GM12878 (cell line): Measurements from ENCODE around the gene HIVEP3. TPM values are rescaled to one million over a fixed set of nuclear protein-coding genes. Genes with fewer than 3 reads are reported as not detected.

Experiments
- ATAC-seq: fragments of 200-7000 bp; cut with Tn5 transposase; 3 replicates; pipeline ENCODE4 v1.9.1; 2020; ENCODE audit warnings: mild to moderate bottlenecking, moderate library complexity
- BruUV-seq: library from RNA; stranded (reverse); fragments of 400-500 nt; replicated peaks from 2 replicates; lab custom pipeline; 2021; lab: Mats Ljungman, UMichigan
- CTCF ChIA-PET: fragments of 300-600 bp; sonication (Branson Sonifier 250); formaldehyde crosslinking; extraction: SDS; loops from one replicate; lab custom pipeline; 2021; ENCODE audit warnings: inconsistent platforms; lab: Yijun Ruan, JAX
- POLR2A ChIA-PET: fragments of 350-600 bp; formaldehyde crosslinking; extraction: SDS; loops from one replicate; lab custom pipeline; 2021; ENCODE audit warnings: inconsistent platforms; lab: Charles Lee
- RAD21 ChIA-PET: fragments of 300-600 bp; sonication (Branson Sonifier 250); formaldehyde crosslinking; loops from one replicate; lab custom pipeline; 2023; ENCODE audit warnings: antibody characterized with exemption; ENCODE audit not compliant: unreplicated experiment; lab: Charles Lee
- SMC1A ChIA-PET: fragments of 300-600 bp; sonication (Branson Sonifier 250); formaldehyde crosslinking; loops from one replicate; lab custom pipeline; 2023; ENCODE audit not compliant: unreplicated experiment, uncharacterized antibody; lab: Charles Lee
- DNase-seq: peaks from one replicate; pipeline ENCODE4 v3.0.0-alpha.2; 2011; ENCODE audit warnings: low read depth, low spot score
- FAIRE-seq: peaks from 3 replicates; lab custom pipeline; 2011; peaks lifted over from hg19 to GRCh38; lab: Jason Lieb, UNC
- H2AFZ ChIP-seq: 2 replicates; pipeline ENCODE4 v1.6.0; 2011; ENCODE audit warnings: low read depth, low read length, control low read depth; ENCODE audit not compliant: control insufficient read depth
- H3K27ac ChIP-seq: 2 replicates; pipeline ENCODE4 v1.5.1; 2011; ENCODE audit warnings: control low read depth; ENCODE audit not compliant: control insufficient read depth, insufficient read depth
- H3K27me3 ChIP-seq, 2 experiments: replicated peaks in 1 of 2; 2 replicates each; pipeline versions ENCODE4 v1.6.0 to v1.6.1; 2011; ENCODE audit warnings: low read length in 1 of 2; ENCODE audit not compliant: control insufficient read depth in 2 of 2, insufficient read depth in 2 of 2
- H3K36me3 ChIP-seq, 2 experiments: 2 replicates each; pipeline ENCODE4 v1.5.1; 2011; ENCODE audit warnings: low read length in 1 of 2; ENCODE audit not compliant: control insufficient read depth in 2 of 2, insufficient read depth in 2 of 2
- H3K4me1 ChIP-seq: 2 replicates; pipeline ENCODE4 v1.6.1; 2011; ENCODE audit warnings: mild to moderate bottlenecking, low read length, moderate library complexity, mixed read lengths; ENCODE audit not compliant: control insufficient read depth, insufficient read depth
- H3K4me2 ChIP-seq: 2 replicates; pipeline ENCODE4 v1.6.0; 2011; ENCODE audit warnings: control low read depth; ENCODE audit not compliant: control insufficient read depth, insufficient read depth
- H3K4me3 ChIP-seq: fragments of 200-600 bp; sonication (generic); 2 replicates; pipeline ENCODE4 v1.5.1; 2016
- H3K79me2 ChIP-seq: 2 replicates; pipeline ENCODE4 v1.6.0; 2011; ENCODE audit warnings: low read length; ENCODE audit not compliant: control insufficient read depth, insufficient read depth
- H3K9ac ChIP-seq: 2 replicates; pipeline ENCODE4 v1.8.0; 2011; ENCODE audit warnings: low read length, control low read depth, mixed read lengths; ENCODE audit not compliant: control insufficient read depth, insufficient read depth
- H3K9me3 ChIP-seq: replicated peaks from 3 replicates; pipeline ENCODE4 v1.5.1; 2011; ENCODE audit warnings: mild to moderate bottlenecking, low read length; ENCODE audit not compliant: control insufficient read depth, insufficient read depth
- H4K20me1 ChIP-seq: 2 replicates; pipeline ENCODE4 v1.6.0; 2011; ENCODE audit not compliant: control insufficient read depth, insufficient read depth
- MTA3 ChIP-seq: IDR thresholded peaks from 2 replicates; pipeline ENCODE4 v1.6.1; 2012; ENCODE audit warnings: low read length, inconsistent platforms, borderline replicate concordance
- NBN ChIP-seq: fragments of 450-650 bp; IDR thresholded peaks from 2 replicates; pipeline ENCODE4 v1.6.1; 2016
- NFXL1 ChIP-seq: fragments of 450-650 bp; IDR thresholded peaks from 2 replicates; pipeline ENCODE4 v1.6.1; 2017; ENCODE audit warnings: antibody characterized with exemption, mild to moderate bottlenecking, borderline replicate concordance
- SMARCA5 ChIP-seq: fragments of 450-650 bp; IDR thresholded peaks from 2 replicates; pipeline ENCODE4 v1.6.1; 2017; ENCODE audit warnings: mild to moderate bottlenecking
- SMC3 ChIP-seq: IDR thresholded peaks from 2 replicates; pipeline ENCODE4 v1.6.1; 2011; ENCODE audit warnings: low read length, improper control_type of control experiment, borderline replicate concordance
- YY1 ChIP-seq: IDR thresholded peaks from 2 replicates; pipeline ENCODE4 v1.6.1; 2011; ENCODE audit warnings: low read depth, mild to moderate bottlenecking, low read length
- ZNF24 ChIP-seq: fragments of 450-650 bp; IDR thresholded peaks from 2 replicates; pipeline ENCODE4 v1.6.1; 2017; ENCODE audit warnings: antibody characterized with exemption, mild to moderate bottlenecking
- ZNF384 ChIP-seq: IDR thresholded peaks from 2 replicates; pipeline ENCODE4 v1.6.1; 2012; ENCODE audit warnings: low read depth, mild to moderate bottlenecking, low read length, improper control_type of control experiment, borderline replicate concordance
- WGBS: methylation state at CpG from one replicate; pipeline ENCODE4 v1.1.6; 2016; ENCODE audit warnings: low lambda C conversion rate; ENCODE audit not compliant: insufficient replicate concordance, insufficient coverage; ENCODE audit errors: missing lambda C conversion rate; 5-methylcytosine and 5-hydroxymethylcytosine counted together
- in situ Hi-C: fragments of 300-500 bp; cut with MboI; formaldehyde crosslinking; loops from 9 replicates; pipeline ENCODE4 v1.14.3; 2018; ENCODE audit warnings: mixed read lengths
- intact Hi-C: fragments of 100-400 bp; cut with micrococcal nuclease; formaldehyde crosslinking; loops from one replicate; pipeline ENCODE4 v1.14.2; 2022; ENCODE audit not compliant: unreplicated experiment
- polyA plus RNA-seq, 11 experiments: library from polyadenylated mRNA; depleted of rRNA in 4 of 11; unstranded in 6 of 11; stranded (reverse) in 5 of 11; fragments of >200 nt; fragmentation: Nextera tagmentation in 4 of 11; fragmentation: Illumina TruSeq in 1 of 11; extraction: Ambion mirVana in 4 of 11; extraction: Trizol in 1 of 11; gene quantifications; 1 replicate in 1 of 11; 2 replicates in 10 of 11; pipeline versions ENCODE4 v1.2.1 to v1.2.3, GENCODE V29; 2011 to 2016; ENCODE audit warnings: inconsistent platforms in 2 of 11, missing spikeins in 2 of 11, low read depth in 1 of 11
- total RNA-seq, 4 experiments: library from RNA; depleted of rRNA in 3 of 4; stranded (reverse); fragments of >200 nt in 3 of 4; fragmentation: Illumina TruSeq in 1 of 4; extraction: Trizol in 1 of 4; gene quantifications; 2 replicates each; pipeline versions ENCODE4 v1.2.1 to v1.2.3, GENCODE V29; 2013 to 2021
- TF ChIP-seq, protein P1 (sequence below): fragments of 450-650 bp; IDR thresholded peaks from 2 replicates; pipeline ENCODE4 v1.6.1; 2017; ENCODE audit warnings: mild to moderate bottlenecking, moderate library complexity
- TF ChIP-seq, protein P2 (sequence below): fragments of 450-650 bp; IDR thresholded peaks from 2 replicates; pipeline ENCODE4 v1.6.1; 2018; ENCODE audit warnings: borderline replicate concordance, mild to moderate bottlenecking; ENCODE audit not compliant: partially characterized antibody
- TF ChIP-seq, protein P3 (sequence below): fragments of 450-650 bp; IDR thresholded peaks from 2 replicates; pipeline ENCODE4 v1.6.1; 2017; ENCODE audit warnings: low read depth, mild to moderate bottlenecking, moderate library complexity
- TF ChIP-seq, protein P4 (sequence below): fragments of 450-650 bp; IDR thresholded peaks from 2 replicates; pipeline ENCODE4 v1.6.1; 2017; ENCODE audit warnings: mild to moderate bottlenecking, low read depth, inconsistent platforms; ENCODE audit not compliant: poor library complexity, severe bottlenecking

The HIVEP3 gene
- total and polyA plus RNA-seq, 10 of the 15 experiments (the other 5 are each of a cell fraction or from before 2014, with no cell fraction given): 1.8 to 13.6 (median 3.8) TPM

DNA sequence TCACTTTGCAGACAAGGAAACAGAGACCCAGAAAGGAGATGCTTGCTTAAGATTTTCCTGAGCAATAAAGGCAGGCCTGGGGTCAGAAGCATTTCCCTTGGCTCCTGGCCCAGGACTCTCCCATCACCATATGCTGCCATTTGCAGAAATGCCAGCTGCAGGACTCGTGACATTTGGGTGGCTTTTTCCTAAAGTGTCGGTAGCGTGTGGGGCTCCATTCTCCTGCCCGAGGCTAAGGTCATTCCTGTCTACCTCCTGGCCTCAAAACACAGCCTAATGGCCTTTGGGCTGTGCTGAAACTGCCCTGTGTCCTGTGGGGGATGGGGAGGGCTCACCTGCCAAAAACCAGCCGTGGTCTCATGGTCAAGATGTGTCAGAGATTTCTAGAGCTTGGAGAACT, 218.1 kb downstream of the HIVEP3 start (continued):
- TF ChIP-seq, protein P1, sequence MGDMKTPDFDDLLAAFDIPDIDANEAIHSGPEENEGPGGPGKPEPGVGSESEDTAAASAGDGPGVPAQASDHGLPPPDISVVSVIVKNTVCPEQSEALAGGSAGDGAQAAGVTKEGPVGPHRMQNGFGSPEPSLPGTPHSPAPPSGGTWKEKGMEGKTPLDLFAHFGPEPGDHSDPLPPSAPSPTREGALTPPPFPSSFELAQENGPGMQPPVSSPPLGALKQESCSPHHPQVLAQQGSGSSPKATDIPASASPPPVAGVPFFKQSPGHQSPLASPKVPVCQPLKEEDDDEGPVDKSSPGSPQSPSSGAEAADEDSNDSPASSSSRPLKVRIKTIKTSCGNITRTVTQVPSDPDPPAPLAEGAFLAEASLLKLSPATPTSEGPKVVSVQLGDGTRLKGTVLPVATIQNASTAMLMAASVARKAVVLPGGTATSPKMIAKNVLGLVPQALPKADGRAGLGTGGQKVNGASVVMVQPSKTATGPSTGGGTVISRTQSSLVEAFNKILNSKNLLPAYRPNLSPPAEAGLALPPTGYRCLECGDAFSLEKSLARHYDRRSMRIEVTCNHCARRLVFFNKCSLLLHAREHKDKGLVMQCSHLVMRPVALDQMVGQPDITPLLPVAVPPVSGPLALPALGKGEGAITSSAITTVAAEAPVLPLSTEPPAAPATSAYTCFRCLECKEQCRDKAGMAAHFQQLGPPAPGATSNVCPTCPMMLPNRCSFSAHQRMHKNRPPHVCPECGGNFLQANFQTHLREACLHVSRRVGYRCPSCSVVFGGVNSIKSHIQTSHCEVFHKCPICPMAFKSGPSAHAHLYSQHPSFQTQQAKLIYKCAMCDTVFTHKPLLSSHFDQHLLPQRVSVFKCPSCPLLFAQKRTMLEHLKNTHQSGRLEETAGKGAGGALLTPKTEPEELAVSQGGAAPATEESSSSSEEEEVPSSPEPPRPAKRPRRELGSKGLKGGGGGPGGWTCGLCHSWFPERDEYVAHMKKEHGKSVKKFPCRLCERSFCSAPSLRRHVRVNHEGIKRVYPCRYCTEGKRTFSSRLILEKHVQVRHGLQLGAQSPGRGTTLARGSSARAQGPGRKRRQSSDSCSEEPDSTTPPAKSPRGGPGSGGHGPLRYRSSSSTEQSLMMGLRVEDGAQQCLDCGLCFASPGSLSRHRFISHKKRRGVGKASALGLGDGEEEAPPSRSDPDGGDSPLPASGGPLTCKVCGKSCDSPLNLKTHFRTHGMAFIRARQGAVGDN: no peak
- no peak for TF ChIP-seq ZNF384

DNA sequence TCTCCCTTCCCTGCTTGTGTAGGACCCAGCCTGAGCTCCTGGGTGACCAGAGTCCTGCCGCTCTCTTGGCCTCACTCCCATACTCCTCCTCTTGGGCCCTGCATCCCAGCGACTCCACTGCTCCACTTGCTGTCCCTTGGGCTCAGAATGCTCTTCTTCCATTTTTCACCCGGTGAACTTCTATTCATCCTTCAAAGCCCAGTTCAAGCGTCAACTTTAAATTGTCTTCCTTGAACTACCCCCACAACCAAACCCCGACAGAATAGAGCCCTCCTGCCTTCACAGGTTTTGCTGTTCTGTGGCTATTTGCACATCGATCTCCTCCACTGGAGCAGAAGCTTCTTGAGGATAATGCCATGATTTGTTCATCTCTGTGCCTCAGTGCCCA, 218.9 kb downstream of the HIVEP3 start:
- POLR2A ChIA-PET: interaction anchor here (0.8 to 3.0 kb wide), 10 partner anchors 10 to 79 kb away, joined by 3 to 21 read pairs (median 6); no protein-coding TSS in a partner anchor
- no peak for ATAC-seq
- Histone ChIP-seq H3K4me2 (no peak overlapping the region), H3K36me3 (no peaks in the 10 kb centered on the region), H3K27me3 (no peaks in the 10 kb centered on the region), H3K4me1 (peaks cover 35% of the 10 kb centered on the region), H2AFZ (no peak overlapping the region), H3K79me2 (no peaks in the 10 kb centered on the region), H3K4me3 (no peak overlapping the region), H3K9ac (no peak overlapping the region), H3K9me3 (no peaks in the 10 kb centered on the region), H4K20me1 (no peaks in the 10 kb centered on the region), H3K27ac (no peak overlapping the region)
- 100% methylated on average over 6 of the region's 6 CpGs for WGBS
- intact Hi-C loops: loop anchor here (2.0 kb wide), 1 partner anchor 27 kb away; no protein-coding TSS in a partner anchor
- in situ Hi-C loops: no loop called here
- RAD21 ChIA-PET: interaction anchor here (1.1 to 6.3 kb wide), 12 partner anchors 11 to 125 kb away, joined by 3 to 81 read pairs (median 10); no protein-coding TSS in a partner anchor
- SMC1A ChIA-PET: interaction anchor here (0.6 to 4.6 kb wide), 14 partner anchors 10 to 121 kb away, joined by 3 to 34 read pairs (median 11); no protein-coding TSS in a partner anchor
- CTCF ChIA-PET: interaction anchor here (0.6 to 1.9 kb wide), 6 partner anchors 9 to 126 kb away, joined by 3 to 12 read pairs (median 6); no protein-coding TSS in a partner anchor
- FAIRE-seq: no peak
- no peak for DNase-seq
- BruUV-seq: no TSS peak
- TF ChIP-seq SMC3 (no peak), YY1 (no peak), MTA3 (no peak), NBN (no peak), NFXL1 (no peak), SMARCA5 (no peak), ZNF24 (no peak)
- TF ChIP-seq, protein P2, sequence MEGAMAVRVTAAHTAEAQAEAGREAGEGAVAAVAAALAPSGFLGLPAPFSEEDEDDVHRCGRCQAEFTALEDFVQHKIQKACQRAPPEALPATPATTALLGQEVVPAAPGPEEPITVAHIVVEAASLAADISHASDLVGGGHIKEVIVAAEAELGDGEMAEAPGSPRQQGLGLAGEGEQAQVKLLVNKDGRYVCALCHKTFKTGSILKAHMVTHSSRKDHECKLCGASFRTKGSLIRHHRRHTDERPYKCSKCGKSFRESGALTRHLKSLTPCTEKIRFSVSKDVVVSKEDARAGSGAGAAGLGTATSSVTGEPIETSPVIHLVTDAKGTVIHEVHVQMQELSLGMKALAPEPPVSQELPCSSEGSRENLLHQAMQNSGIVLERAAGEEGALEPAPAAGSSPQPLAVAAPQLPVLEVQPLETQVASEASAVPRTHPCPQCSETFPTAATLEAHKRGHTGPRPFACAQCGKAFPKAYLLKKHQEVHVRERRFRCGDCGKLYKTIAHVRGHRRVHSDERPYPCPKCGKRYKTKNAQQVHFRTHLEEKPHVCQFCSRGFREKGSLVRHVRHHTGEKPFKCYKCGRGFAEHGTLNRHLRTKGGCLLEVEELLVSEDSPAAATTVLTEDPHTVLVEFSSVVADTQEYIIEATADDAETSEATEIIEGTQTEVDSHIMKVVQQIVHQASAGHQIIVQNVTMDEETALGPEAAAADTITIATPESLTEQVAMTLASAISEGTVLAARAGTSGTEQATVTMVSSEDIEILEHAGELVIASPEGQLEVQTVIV: no peak
- TF ChIP-seq, protein P3, sequence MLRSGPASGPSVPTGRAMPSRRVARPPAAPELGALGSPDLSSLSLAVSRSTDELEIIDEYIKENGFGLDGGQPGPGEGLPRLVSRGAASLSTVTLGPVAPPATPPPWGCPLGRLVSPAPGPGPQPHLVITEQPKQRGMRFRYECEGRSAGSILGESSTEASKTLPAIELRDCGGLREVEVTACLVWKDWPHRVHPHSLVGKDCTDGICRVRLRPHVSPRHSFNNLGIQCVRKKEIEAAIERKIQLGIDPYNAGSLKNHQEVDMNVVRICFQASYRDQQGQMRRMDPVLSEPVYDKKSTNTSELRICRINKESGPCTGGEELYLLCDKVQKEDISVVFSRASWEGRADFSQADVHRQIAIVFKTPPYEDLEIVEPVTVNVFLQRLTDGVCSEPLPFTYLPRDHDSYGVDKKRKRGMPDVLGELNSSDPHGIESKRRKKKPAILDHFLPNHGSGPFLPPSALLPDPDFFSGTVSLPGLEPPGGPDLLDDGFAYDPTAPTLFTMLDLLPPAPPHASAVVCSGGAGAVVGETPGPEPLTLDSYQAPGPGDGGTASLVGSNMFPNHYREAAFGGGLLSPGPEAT: no peak
- TF ChIP-seq, protein P4, sequence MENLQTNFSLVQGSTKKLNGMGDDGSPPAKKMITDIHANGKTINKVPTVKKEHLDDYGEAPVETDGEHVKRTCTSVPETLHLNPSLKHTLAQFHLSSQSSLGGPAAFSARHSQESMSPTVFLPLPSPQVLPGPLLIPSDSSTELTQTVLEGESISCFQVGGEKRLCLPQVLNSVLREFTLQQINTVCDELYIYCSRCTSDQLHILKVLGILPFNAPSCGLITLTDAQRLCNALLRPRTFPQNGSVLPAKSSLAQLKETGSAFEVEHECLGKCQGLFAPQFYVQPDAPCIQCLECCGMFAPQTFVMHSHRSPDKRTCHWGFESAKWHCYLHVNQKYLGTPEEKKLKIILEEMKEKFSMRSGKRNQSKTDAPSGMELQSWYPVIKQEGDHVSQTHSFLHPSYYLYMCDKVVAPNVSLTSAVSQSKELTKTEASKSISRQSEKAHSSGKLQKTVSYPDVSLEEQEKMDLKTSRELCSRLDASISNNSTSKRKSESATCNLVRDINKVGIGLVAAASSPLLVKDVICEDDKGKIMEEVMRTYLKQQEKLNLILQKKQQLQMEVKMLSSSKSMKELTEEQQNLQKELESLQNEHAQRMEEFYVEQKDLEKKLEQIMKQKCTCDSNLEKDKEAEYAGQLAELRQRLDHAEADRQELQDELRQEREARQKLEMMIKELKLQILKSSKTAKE: no peak
